ENCODE measurements around the gene RELA. TPM values are rescaled to one million over a fixed set of nuclear protein-coding genes. Genes with fewer than 3 reads are reported as not detected.

The RELA gene
- total and polyA plus RNA-seq, 2 of the 13 experiments (the other 11 are each of a cell fraction or from before 2014, with no cell fraction given): 21.4 to 40.5 TPM

DNA sequence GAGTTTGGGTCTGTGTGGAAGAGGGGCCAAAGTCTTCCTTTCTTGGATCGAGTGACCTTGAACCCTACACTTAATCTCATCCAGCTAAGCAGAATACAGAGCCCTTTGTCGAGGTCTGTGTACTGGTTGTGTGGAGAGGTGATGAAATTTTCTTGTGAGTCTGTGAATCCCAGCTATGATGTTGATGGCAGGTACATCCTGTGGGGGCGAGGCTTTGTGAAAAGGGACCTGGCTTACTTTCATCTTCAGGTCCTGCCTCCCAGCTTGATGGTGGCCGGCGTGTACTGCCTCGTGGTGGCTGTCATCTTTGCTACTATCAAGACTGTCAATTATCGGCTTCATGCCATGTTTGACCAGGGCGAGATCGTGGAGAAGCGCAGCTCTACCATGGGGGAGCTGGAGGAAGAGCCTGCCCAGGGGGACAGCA is 46.1 kb downstream of the RELA start (continued):
- TF ChIP-seq, protein P1, sequence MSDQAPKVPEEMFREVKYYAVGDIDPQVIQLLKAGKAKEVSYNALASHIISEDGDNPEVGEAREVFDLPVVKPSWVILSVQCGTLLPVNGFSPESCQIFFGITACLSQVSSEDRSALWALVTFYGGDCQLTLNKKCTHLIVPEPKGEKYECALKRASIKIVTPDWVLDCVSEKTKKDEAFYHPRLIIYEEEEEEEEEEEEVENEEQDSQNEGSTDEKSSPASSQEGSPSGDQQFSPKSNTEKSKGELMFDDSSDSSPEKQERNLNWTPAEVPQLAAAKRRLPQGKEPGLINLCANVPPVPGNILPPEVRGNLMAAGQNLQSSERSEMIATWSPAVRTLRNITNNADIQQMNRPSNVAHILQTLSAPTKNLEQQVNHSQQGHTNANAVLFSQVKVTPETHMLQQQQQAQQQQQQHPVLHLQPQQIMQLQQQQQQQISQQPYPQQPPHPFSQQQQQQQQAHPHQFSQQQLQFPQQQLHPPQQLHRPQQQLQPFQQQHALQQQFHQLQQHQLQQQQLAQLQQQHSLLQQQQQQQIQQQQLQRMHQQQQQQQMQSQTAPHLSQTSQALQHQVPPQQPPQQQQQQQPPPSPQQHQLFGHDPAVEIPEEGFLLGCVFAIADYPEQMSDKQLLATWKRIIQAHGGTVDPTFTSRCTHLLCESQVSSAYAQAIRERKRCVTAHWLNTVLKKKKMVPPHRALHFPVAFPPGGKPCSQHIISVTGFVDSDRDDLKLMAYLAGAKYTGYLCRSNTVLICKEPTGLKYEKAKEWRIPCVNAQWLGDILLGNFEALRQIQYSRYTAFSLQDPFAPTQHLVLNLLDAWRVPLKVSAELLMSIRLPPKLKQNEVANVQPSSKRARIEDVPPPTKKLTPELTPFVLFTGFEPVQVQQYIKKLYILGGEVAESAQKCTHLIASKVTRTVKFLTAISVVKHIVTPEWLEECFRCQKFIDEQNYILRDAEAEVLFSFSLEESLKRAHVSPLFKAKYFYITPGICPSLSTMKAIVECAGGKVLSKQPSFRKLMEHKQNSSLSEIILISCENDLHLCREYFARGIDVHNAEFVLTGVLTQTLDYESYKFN (CRISPR knock-in tag; conservative IDR thresholded peaks at IDR 0.05): peak; percentile 76
- TF ChIP-seq HMGA1 (CRISPR knock-in tag; conservative IDR thresholded peaks at IDR 0.05): no peak
- no peak for TF ChIP-seq GLI4 (CRISPR knock-in tag; IDR thresholded peaks at IDR 0.05; ENCODE audit: borderline replicate concordance)
- TF ChIP-seq SRSF4 (IDR thresholded peaks at IDR 0.05; ENCODE audit: low read depth, low read length, poor library complexity, severe bottlenecking): no peak
- no peak for TF ChIP-seq ZNF382 (CRISPR knock-in tag; IDR thresholded peaks at IDR 0.05; ENCODE audit: borderline replicate concordance)
- no peak for TF ChIP-seq ZNF460 (CRISPR knock-in tag; IDR thresholded peaks at IDR 0.05; ENCODE audit: borderline replicate concordance)
- TF ChIP-seq JUND (CRISPR knock-in tag; IDR thresholded peaks at IDR 0.05): no peak; the same call in 1 of the 2 replicates
- TF ChIP-seq, protein P2, sequence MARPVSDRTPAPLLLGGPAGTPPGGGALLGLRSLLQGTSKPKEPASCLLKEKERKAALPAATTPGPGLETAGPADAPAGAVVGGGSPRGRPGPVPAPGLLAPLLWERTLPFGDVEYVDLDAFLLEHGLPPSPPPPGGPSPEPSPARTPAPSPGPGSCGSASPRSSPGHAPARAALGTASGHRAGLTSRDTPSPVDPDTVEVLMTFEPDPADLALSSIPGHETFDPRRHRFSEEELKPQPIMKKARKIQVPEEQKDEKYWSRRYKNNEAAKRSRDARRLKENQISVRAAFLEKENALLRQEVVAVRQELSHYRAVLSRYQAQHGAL (CRISPR knock-in tag; IDR thresholded peaks at IDR 0.05; ENCODE audit: not compliant biosample characterization): no peak
- TF ChIP-seq, protein P3, sequence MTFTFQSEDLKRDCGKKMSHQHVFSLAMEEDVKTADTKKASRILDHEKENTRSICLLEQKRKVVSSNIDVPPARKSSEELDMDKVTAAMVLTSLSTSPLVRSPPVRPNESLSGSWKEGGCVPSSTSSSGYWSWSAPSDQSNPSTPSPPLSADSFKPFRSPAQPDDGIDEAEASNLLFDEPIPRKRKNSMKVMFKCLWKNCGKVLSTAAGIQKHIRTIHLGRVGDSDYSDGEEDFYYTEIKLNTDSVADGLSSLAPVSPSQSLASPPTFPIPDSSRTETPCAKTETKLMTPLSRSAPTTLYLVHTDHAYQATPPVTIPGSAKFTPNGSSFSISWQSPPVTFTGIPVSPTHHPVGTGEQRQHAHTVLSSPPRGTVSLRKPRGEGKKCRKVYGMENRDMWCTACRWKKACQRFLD (CRISPR knock-in tag; IDR thresholded peaks at IDR 0.05; ENCODE audit: borderline replicate concordance): no peak
- no peak for TF ChIP-seq ZNF75D (CRISPR knock-in tag; IDR thresholded peaks at IDR 0.05; ENCODE audit: borderline replicate concordance)
- TF ChIP-seq, protein P4, sequence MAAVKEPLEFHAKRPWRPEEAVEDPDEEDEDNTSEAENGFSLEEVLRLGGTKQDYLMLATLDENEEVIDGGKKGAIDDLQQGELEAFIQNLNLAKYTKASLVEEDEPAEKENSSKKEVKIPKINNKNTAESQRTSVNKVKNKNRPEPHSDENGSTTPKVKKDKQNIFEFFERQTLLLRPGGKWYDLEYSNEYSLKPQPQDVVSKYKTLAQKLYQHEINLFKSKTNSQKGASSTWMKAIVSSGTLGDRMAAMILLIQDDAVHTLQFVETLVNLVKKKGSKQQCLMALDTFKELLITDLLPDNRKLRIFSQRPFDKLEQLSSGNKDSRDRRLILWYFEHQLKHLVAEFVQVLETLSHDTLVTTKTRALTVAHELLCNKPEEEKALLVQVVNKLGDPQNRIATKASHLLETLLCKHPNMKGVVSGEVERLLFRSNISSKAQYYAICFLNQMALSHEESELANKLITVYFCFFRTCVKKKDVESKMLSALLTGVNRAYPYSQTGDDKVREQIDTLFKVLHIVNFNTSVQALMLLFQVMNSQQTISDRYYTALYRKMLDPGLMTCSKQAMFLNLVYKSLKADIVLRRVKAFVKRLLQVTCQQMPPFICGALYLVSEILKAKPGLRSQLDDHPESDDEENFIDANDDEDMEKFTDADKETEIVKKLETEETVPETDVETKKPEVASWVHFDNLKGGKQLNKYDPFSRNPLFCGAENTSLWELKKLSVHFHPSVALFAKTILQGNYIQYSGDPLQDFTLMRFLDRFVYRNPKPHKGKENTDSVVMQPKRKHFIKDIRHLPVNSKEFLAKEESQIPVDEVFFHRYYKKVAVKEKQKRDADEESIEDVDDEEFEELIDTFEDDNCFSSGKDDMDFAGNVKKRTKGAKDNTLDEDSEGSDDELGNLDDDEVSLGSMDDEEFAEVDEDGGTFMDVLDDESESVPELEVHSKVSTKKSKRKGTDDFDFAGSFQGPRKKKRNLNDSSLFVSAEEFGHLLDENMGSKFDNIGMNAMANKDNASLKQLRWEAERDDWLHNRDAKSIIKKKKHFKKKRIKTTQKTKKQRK (IDR thresholded peaks at IDR 0.05; ENCODE audit: low read length): no peak
- no peak for TF ChIP-seq HCFC1 (IDR thresholded peaks at IDR 0.05; ENCODE audit: low read depth, low read length)
- no peak for TF ChIP-seq ZNF205 (CRISPR knock-in tag; IDR thresholded peaks at IDR 0.05)
- TF ChIP-seq, protein P5, sequence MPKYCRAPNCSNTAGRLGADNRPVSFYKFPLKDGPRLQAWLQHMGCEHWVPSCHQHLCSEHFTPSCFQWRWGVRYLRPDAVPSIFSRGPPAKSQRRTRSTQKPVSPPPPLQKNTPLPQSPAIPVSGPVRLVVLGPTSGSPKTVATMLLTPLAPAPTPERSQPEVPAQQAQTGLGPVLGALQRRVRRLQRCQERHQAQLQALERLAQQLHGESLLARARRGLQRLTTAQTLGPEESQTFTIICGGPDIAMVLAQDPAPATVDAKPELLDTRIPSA (CRISPR knock-in tag; IDR thresholded peaks at IDR 0.05; ENCODE audit: borderline replicate concordance): no peak
- no peak for TF ChIP-seq ZFP90 (CRISPR knock-in tag; IDR thresholded peaks at IDR 0.05; ENCODE audit: borderline replicate concordance)
- no peak for TF ChIP-seq LCORL (IDR thresholded peaks at IDR 0.05)
- no peak for TF ChIP-seq LCORL (CRISPR knock-in tag; IDR thresholded peaks at IDR 0.05)
- TF ChIP-seq ZBTB7A (CRISPR knock-in tag; IDR thresholded peaks at IDR 0.05): no peak
- TF ChIP-seq ZNF781 (CRISPR knock-in tag; IDR thresholded peaks at IDR 0.05; ENCODE audit: borderline replicate concordance, not compliant biosample characterization): no peak
- TF ChIP-seq ZNF496 (CRISPR knock-in tag; IDR thresholded peaks at IDR 0.05; ENCODE audit: insufficient replicate concordance): no peak
- TF ChIP-seq ZNF33A (CRISPR knock-in tag; IDR thresholded peaks at IDR 0.05; ENCODE audit: borderline replicate concordance): no peak

Data from HepG2 (cell line).